Esophagus squamous epithelium (tissue), 4 donors: Measurements from ENCODE around the gene LRWD1.

Source experiments
- POLR2A ChIP-seq, 4 donors: fragments of 450-650 bp; IDR thresholded peaks; one replicate each; pipeline ENCODE4 v1.6.1; 2017; ENCODE audit warnings: antibody characterized with exemption in 4 of 4, mild to moderate bottlenecking in 4 of 4, moderate library complexity in 3 of 4
- TF ChIP-seq, protein P1 (sequence below), 6 experiments: fragments of 450-650 bp in 4 of 6; fragments of 200-600 bp in 2 of 6; sonication (generic) in 2 of 6; IDR thresholded peaks; one replicate each; pipeline ENCODE4 v1.5.1; 2016 to 2019; ENCODE audit warnings: antibody characterized with exemption in 6 of 6, mild to moderate bottlenecking in 4 of 6, moderate library complexity in 4 of 6

DNA sequence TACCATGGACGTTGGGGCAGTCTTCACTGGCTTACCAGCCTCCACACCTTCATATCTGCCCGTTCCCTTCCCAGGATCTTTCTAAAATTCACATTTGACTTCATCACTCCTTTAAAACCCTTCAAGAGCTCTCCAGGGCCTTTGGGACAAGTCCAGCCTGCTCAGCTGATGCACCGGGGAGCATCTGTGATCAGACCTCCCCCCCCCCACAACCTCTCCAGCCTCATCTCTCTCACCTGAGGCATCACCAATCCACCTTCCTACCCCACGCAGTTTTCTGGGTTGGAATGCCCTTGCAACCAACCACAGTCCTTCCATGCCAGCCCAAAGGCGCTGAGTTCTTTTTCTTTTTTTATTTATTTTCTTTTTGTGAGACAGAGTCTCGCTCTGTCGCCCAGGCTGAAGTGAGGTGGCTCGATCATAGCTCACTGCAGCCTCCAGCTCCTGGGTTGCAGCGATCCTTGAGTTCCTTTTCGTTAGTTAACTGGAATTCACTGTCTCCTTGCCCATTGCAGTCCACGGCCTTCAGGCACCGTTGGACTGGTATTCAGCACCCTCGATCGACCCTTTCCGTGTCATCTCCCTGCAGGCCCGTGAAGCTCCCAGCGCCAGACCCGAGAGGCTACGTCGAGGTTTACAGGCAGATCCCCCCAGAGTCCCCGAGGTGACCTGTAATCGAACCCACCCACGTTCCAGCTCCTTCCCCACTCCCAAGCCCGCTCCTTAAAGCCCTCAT is 775 bp upstream of the LRWD1 start:
- TF ChIP-seq, protein P1, sequence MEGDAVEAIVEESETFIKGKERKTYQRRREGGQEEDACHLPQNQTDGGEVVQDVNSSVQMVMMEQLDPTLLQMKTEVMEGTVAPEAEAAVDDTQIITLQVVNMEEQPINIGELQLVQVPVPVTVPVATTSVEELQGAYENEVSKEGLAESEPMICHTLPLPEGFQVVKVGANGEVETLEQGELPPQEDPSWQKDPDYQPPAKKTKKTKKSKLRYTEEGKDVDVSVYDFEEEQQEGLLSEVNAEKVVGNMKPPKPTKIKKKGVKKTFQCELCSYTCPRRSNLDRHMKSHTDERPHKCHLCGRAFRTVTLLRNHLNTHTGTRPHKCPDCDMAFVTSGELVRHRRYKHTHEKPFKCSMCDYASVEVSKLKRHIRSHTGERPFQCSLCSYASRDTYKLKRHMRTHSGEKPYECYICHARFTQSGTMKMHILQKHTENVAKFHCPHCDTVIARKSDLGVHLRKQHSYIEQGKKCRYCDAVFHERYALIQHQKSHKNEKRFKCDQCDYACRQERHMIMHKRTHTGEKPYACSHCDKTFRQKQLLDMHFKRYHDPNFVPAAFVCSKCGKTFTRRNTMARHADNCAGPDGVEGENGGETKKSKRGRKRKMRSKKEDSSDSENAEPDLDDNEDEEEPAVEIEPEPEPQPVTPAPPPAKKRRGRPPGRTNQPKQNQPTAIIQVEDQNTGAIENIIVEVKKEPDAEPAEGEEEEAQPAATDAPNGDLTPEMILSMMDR (IDR thresholded peaks at IDR 0.05), result no peak
- TF ChIP-seq POLR2A (IDR thresholded peaks at IDR 0.05), result no peak
